Esophagus muscularis mucosa (tissue), 4 donors: ENCODE results near the gene LMF1. TPM values are rescaled to one million over a fixed set of nuclear protein-coding genes. Genes with fewer than 3 reads are reported as not detected.
A peak's percentile ranks its signal among the peaks of the same experiment; 100 is the strongest.

ENCODE experiments used
- DNase-seq: peaks from one replicate; pipeline ENCODE4 v3.0.0-alpha.2; 2017; ENCODE audit errors: extremely low spot score
- H3K27ac ChIP-seq, 4 donors: fragments of 200-600 bp; sonication (generic); replicated peaks in 1 of 4; 1 replicate in 3 of 4; 2 replicates in 1 of 4; pipeline ENCODE4 v1.5.1; 2016 to 2019; ENCODE audit warnings: mild to moderate bottlenecking in 1 of 4
- H3K27me3 ChIP-seq, 4 donors: fragments of 200-600 bp; sonication (generic); one replicate each; pipeline versions ENCODE4 v1.5.1 to v1.6.0; 2016 to 2019
- H3K36me3 ChIP-seq, 4 donors: fragments of 200-600 bp; sonication (generic); one replicate each; pipeline ENCODE4 v1.5.1; 2016 to 2019
- H3K4me1 ChIP-seq, 4 donors: fragments of 200-600 bp; sonication (generic); one replicate each; pipeline ENCODE4 v1.5.1; 2016 to 2019
- H3K4me3 ChIP-seq, 4 donors: fragments of 200-600 bp; sonication (generic); 1 replicate in 2 of 4; 2 replicates in 2 of 4; pipeline ENCODE4 v1.5.1; 2016 to 2019; ENCODE audit warnings: mild to moderate bottlenecking in 4 of 4, moderate library complexity in 1 of 4
- H3K9me3 ChIP-seq, 4 donors: fragments of 200-600 bp; sonication (generic); 1 replicate in 3 of 4; 2 replicates in 1 of 4; pipeline ENCODE4 v1.5.1; 2016 to 2019
- EP300 ChIP-seq: sonication (generic); formaldehyde crosslinking; IDR thresholded peaks from one replicate; pipeline ENCODE4 v1.6.1; 2017; ENCODE audit warnings: antibody characterized with exemption
- POLR2A ChIP-seq: fragments of 450-650 bp; IDR thresholded peaks from one replicate; pipeline ENCODE4 v1.6.1; 2017; ENCODE audit warnings: antibody characterized with exemption, moderate library complexity, mild to moderate bottlenecking, low read depth
- POLR2AphosphoS5 ChIP-seq, 2 donors: sonication (generic); formaldehyde crosslinking; IDR thresholded peaks; one replicate each; pipeline ENCODE4 v1.6.1; 2017; ENCODE audit warnings: antibody characterized with exemption in 2 of 2
- WGBS: methylation state at CpG from one replicate; pipeline ENCODE4 v1.1.5; 2018; 5-methylcytosine and 5-hydroxymethylcytosine counted together
- intact Hi-C: fragments of 100-400 bp; cut with DNase I; formaldehyde crosslinking; loops from one replicate; pipeline ENCODE4 v1.15.1; 2023
- total RNA-seq, 4 donors: library from RNA; depleted of rRNA; stranded (reverse); fragments of >200 nt; gene quantifications; one replicate each; pipeline versions ENCODE4 v1.1.0 to v1.2.1, GENCODE V29; 2016
- TF ChIP-seq, protein P1 (sequence below), 3 experiments: fragments of 200-600 bp in 2 of 3; fragments of 450-650 bp in 1 of 3; sonication (generic) in 2 of 3; IDR thresholded peaks; one replicate each; pipeline ENCODE4 v1.5.1; 2017 to 2019; ENCODE audit warnings: antibody characterized with exemption in 3 of 3, mild to moderate bottlenecking in 2 of 3, moderate library complexity in 1 of 3

Gene LMF1
- total RNA-seq, 4 donors from 2014 or later: 14.5 to 32.0 (median 23.8) TPM

DNA sequence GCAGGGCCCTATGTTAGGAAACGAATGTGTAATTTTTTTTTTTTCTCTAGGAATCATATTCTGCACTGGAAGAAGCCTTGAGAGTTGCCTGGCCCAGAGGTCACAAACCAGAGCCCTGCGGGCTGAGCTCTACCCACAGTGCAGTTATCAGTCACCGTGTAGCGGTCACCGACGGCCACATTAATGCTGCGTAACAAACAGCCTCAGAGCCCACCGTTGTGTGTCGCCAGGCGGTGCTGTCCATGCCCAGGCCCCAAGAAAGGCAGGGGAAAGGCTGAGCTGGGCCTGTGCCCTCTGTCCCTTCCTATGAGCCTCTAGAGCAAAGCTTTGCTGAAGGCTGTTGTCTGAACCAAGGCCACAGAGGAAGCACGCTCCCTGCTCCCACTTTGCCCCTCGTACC lies 4.5 kb upstream of the LMF1 start:
- no peaks in the 10 kb centered on the region for H3K36me3 ChIP-seq
- 93% methylated on average over 12 of the region's 12 CpGs for WGBS

DNA sequence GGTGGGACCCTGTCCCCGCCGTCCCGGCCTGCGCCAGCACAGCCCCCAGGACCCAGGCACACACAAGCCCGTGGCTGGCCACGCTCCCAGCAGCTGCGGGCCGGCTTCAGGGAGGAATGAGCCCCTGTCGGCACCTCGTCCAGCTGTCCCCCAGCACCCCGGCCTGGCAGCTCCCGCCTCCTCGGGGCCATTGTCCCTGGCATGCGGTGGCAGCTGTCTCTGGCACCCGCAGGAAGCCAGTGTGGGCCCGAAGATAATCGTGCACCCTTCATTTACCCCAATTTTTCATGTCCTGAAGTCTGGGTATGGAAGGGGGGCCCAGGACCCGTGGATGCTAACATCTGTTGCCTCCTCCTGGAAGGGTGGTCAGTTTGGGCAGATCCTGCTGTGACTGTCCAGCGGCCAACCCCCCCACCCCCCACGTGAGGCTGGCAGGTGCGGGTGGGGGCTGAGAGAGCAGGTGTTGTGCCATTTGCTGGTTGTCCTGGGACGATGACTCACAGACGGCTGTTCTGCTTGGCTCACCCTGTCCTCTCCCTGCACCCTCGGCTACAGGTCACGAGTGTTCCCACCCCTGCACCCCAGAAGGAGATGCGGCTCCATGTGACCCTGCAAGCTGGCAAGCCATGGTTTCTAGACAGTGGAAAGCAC lies 4.0 kb upstream of the LMF1 start:
- Histone ChIP-seq H3K27me3 (peaks cover 0 to 25% (median under 1%) of the 10 kb centered on the region in 4 donors), H3K36me3 (no peaks in the 10 kb centered on the region), H3K27ac (no peak overlapping the region), H3K4me3 (no peak overlapping the region), H3K4me1 (peaks cover 9 to 45% (median 34%) of the 10 kb centered on the region in 4 donors), H3K9me3 (no peaks in the 10 kb centered on the region)
- 68% methylated on average over 18 of the region's 26 CpGs for WGBS
- intact Hi-C loops: no loop called here
- no peak for DNase-seq
- no peak for TF ChIP-seq EP300

More for the DNA sequence above, 4.5 kb upstream of the LMF1 start:
- intact Hi-C loops: no loop called here
- TF ChIP-seq, protein P1, sequence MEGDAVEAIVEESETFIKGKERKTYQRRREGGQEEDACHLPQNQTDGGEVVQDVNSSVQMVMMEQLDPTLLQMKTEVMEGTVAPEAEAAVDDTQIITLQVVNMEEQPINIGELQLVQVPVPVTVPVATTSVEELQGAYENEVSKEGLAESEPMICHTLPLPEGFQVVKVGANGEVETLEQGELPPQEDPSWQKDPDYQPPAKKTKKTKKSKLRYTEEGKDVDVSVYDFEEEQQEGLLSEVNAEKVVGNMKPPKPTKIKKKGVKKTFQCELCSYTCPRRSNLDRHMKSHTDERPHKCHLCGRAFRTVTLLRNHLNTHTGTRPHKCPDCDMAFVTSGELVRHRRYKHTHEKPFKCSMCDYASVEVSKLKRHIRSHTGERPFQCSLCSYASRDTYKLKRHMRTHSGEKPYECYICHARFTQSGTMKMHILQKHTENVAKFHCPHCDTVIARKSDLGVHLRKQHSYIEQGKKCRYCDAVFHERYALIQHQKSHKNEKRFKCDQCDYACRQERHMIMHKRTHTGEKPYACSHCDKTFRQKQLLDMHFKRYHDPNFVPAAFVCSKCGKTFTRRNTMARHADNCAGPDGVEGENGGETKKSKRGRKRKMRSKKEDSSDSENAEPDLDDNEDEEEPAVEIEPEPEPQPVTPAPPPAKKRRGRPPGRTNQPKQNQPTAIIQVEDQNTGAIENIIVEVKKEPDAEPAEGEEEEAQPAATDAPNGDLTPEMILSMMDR (IDR thresholded peaks at IDR 0.05): no peak
- no peak for TF ChIP-seq POLR2A
- no peak for TF ChIP-seq EP300
- TF ChIP-seq POLR2AphosphoS5 (IDR thresholded peaks at IDR 0.05): no peak
- Histone ChIP-seq H3K27me3 (peaks cover 0 to 31% (median 6%) of the 10 kb centered on the region in 4 donors), H3K27ac (no peak overlapping the region), H3K4me1 (peaks cover 7 to 45% (median 34%) of the 10 kb centered on the region in 4 donors), H3K9me3 (no peaks in the 10 kb centered on the region), H3K4me3 (no peak overlapping the region)
- DNase-seq: no peak

DNA sequence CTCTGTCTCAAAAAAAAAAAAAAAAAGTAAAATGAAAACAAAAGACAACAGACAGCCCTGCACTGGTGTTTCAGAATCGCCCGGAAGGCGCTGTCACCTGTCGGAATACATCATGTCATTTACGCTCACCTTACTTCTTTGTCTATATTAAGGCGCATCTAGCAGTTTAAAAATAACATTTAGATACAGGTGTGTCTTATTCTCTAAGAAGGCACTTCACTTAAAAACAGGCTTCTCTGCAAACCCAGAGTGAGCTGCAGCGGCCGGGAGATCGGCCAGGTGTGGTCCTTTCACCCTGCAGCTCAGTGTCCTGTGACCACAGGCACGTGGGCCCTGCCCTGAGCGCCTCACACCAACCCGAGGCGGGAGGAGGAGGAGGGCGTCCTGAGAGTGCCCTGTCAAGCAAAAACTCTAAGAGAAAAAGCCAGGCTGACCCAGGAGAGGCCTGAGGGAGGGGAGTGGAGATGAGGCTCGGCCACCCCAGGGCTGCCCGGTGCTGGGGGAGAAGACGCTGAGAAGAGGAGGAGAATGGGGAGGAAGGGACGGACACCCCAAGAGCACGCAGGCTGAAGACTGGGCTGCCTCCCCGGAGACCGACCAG lies 3.3 kb upstream of the LMF1 start:
- H3K4me3 ChIP-seq: no peak overlapping the region
- no peaks in the 10 kb centered on the region for H3K9me3 ChIP-seq
- WGBS: 60% methylated on average over 21 of the region's 21 CpGs
- peaks cover 0 to 19% (median 0%) of the 10 kb centered on the region in 4 donors for H3K27me3 ChIP-seq
- TF ChIP-seq EP300: no peak
- no peak for TF ChIP-seq POLR2A
- TF ChIP-seq, protein P1 (IDR thresholded peaks at IDR 0.05): no peak
- DNase-seq: no peak
- intact Hi-C loops: no loop called here
- no peaks in the 10 kb centered on the region for H3K36me3 ChIP-seq
- H3K27ac ChIP-seq: no peak overlapping the region
- H3K4me1 ChIP-seq: peaks cover 15 to 51% (median 39%) of the 10 kb centered on the region in 4 donors

DNA sequence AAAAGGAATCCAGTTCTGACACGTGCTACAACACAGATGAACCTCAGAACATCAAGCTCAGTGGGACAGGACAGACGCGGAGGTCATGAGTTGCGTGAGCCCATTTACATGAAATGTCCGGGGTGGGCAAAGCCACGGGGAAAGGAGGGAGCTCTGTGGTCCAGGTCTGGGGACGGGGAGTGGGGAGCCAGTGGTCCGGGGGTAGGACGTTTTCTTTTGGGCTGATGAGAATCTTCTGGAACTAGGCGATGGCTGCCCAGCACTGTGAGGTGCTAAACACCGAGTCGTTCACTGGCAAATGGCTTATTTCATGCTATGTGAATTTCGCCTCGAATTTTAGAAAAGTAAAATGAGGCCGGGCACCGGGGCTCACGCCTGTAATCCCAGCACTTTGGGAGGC lies 2.6 kb upstream of the LMF1 start:
- TF ChIP-seq, protein P1 (IDR thresholded peaks at IDR 0.05): no peak
- TF ChIP-seq POLR2AphosphoS5 (IDR thresholded peaks at IDR 0.05): no peak
- TF ChIP-seq EP300: no peak
- TF ChIP-seq POLR2A: no peak
- WGBS: 81% methylated on average over 17 of the region's 17 CpGs
- no peaks in the 10 kb centered on the region for H3K9me3 ChIP-seq
- no peak overlapping the region for H3K27ac ChIP-seq
- H3K4me1 ChIP-seq: peaks cover 17 to 53% (median 44%) of the 10 kb centered on the region in 4 donors
- no peak for DNase-seq
- H3K4me3 ChIP-seq: no peak overlapping the region
- H3K27me3 ChIP-seq: peaks cover 0 to 11% (median 0%) of the 10 kb centered on the region in 4 donors
- intact Hi-C loops: no loop called here
- peaks cover 0 to 6% (median under 1%) of the 10 kb centered on the region in 4 donors for H3K36me3 ChIP-seq

DNA sequence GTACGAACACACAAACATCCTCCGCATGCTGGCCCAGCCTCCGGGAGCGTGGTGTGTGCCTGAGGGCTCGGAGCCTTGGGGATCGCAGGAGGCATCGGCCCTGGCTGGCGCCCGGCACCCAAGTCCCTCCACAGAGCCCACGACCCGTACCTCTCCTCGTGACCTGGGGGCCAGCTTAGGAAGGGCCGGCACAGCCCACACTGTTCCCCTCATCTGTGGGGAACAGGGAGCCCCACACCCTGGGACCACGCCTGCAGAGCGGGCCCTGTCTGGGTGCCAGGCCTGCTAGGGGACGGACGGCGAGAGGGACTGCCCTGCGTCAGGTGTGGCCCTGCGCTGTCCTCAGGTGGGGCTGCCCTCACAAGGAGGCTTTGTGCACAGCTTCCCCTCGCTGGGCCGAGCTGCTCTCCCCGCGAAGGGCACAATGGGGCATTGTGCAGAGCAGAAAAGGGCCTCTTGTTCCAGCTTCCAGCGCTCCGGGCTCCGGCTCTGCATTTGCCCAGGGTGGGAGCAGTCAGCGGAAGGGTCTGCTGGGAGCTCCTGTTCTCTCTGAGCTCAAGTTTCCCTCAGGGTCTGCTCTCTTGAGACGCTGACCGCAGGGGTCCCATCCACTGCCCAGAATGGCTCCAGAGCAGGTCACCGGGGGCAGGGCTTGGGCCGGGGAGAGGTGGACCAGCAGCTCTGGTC lies 1.7 kb upstream of the LMF1 start:
- H3K4me1 ChIP-seq: peaks cover 17 to 48% (median 41%) of the 10 kb centered on the region in 4 donors

More for the DNA sequence above, 1.7 kb upstream of the LMF1 start:
- Histone ChIP-seq H3K9me3 (no peaks in the 10 kb centered on the region), H3K27ac (peak overlapping the region in 1 of 4 donors; percentile 15), H3K27me3 (peaks cover 0 to 2% (median 0%) of the 10 kb centered on the region in 4 donors), H3K36me3 (peaks cover 3 to 15% (median 6%) of the 10 kb centered on the region in 4 donors), H3K4me3 (no peak overlapping the region)
- no peak for TF ChIP-seq POLR2AphosphoS5 (IDR thresholded peaks at IDR 0.05)
- TF ChIP-seq POLR2A: no peak
- TF ChIP-seq EP300: no peak
- TF ChIP-seq, protein P1 (IDR thresholded peaks at IDR 0.05): no peak
- no peak for DNase-seq
- WGBS: 96% methylated on average over 15 of the region's 32 CpGs
- intact Hi-C loops: no loop called here
